ENCODE data around the gene SV2C. TPM values are rescaled to one million over a fixed set of nuclear protein-coding genes. Genes with fewer than 3 reads are reported as not detected.

Gene SV2C
- total RNA-seq, 1 donor from 2014 or later, result 0.32 TPM

GRCh38 chr5:76196886-76197489, 113.8 kb downstream of the SV2C start:
- ATAC-seq, result no peak
- TF ChIP-seq CTCF (IDR thresholded peaks at IDR 0.05), result no peak
- no peak for DNase-seq

DNA sequence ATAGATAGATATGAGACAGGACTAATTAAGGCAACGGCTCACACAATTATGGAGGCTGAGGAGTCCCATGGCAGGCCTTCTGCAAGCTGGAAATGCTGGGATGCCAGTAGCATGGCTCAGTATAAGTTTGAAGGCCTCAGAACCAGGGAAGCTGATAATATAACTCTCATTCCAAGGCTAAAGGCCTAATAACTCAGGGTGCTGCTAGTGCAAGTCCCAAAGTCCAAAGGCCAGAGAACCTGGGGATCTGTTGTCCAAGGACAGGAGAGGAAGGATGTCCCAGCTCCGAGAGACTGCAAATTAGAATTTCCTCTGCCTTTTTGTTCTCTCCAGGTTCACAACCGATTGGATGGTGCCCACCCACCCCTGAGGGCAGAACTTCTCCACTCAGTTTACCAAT, 114.5 kb downstream of the SV2C start:
- Histone ChIP-seq H3K4me3 (no peak overlapping the region), H3K27ac (no peak overlapping the region), H3K4me1 (peaks cover 6% of the 10 kb centered on the region), H3K36me3 (no peaks in the 10 kb centered on the region), H3K27me3 (ENCODE audit: low read depth) (no peaks in the 10 kb centered on the region), H3K9me3 (no peaks in the 10 kb centered on the region)
- no peak for TF ChIP-seq CTCF (IDR thresholded peaks at IDR 0.05)
- ATAC-seq (no peak), DNase-seq (no peak)
- intact Hi-C loops (cut with DNase I), result no loop called here

More at GRCh38 chr5:76196886-76197489, 113.8 kb downstream of the SV2C start:
- intact Hi-C loops (cut with DNase I), result no loop called here
- Histone ChIP-seq H3K4me1 (peaks cover 6% of the 10 kb centered on the region), H3K27ac (no peak overlapping the region), H3K36me3 (no peaks in the 10 kb centered on the region), H3K27me3 (ENCODE audit: low read depth) (no peaks in the 10 kb centered on the region), H3K9me3 (no peaks in the 10 kb centered on the region), H3K4me3 (no peak overlapping the region)

DNA sequence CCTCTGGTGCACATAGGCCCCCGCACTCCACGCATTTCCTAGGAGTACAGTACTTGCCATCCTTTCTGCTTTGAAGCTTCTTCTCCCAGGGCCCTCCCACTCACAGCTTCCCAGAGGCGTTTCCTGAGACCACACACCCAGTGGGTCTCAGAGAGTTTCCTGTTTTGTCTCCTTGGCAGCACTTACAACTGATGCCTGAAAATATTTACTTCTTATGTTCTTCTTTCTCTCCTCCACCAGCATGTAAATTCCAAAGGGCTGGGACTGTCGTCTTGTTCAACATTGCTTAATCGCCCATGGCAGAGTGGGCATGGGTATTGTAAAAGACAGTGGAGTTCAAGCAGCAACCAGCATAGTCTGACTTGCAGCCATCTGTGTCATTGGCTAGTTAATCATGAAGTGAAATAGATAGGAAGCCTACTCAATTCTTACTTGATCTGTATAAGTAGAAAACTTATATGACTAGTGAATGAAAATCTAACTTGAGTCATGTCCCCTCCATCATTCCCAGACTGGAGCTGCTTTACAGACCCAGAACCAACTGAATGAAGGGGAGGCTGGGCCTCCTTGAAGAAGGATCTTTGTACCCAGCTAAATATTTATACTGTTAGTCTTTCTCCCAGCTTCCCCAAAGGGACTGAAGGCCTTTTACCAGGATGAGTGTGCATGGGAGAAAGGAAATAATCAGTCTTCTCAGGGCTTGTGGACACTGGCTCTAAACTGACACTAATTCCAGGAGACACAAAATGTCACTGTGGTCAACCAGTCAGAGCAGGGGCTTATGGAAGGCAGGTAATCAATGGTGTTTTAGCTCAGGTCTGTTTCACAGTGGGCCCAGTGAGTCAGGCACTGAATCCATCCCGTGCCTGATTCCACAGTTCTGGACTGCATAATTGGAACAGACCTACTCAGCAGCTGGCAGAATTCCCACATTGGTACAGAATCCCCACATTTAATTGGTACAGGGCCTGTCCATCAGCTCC, 116.4 kb downstream of the SV2C start:
- no peak for DNase-seq
- Histone ChIP-seq H3K9me3 (no peaks in the 10 kb centered on the region), H3K27me3 (ENCODE audit: low read depth) (no peaks in the 10 kb centered on the region), H3K27ac (no peak overlapping the region), H3K4me3 (no peak overlapping the region), H3K36me3 (no peaks in the 10 kb centered on the region), H3K4me1 (peaks cover 6% of the 10 kb centered on the region)
- no peak for TF ChIP-seq CTCF (IDR thresholded peaks at IDR 0.05)
- intact Hi-C loops (cut with DNase I), result no loop called here
- ATAC-seq, result peak in 1 of 2 donors; percentile 29

GRCh38 chr5:76202182-76202581, 119.0 kb downstream of the SV2C start:
- no peak for ATAC-seq
- intact Hi-C loops (cut with DNase I), result no loop called here
- no peak for TF ChIP-seq CTCF (IDR thresholded peaks at IDR 0.05)
- Histone ChIP-seq H3K4me3 (no peak overlapping the region), H3K36me3 (no peaks in the 10 kb centered on the region), H3K4me1 (peaks cover 6% of the 10 kb centered on the region), H3K27me3 (ENCODE audit: low read depth) (no peaks in the 10 kb centered on the region), H3K9me3 (no peaks in the 10 kb centered on the region), H3K27ac (no peak overlapping the region)
- DNase-seq, result no peak

GRCh38 chr5:76204191-76204590, 121.0 kb downstream of the SV2C start:
- ATAC-seq, result no peak
- intact Hi-C loops (cut with DNase I), result no loop called here
- Histone ChIP-seq H3K27me3 (ENCODE audit: low read depth) (no peaks in the 10 kb centered on the region), H3K36me3 (no peaks in the 10 kb centered on the region), H3K4me1 (peaks cover 4% of the 10 kb centered on the region), H3K9me3 (peaks cover 3% of the 10 kb centered on the region), H3K27ac (no peak overlapping the region), H3K4me3 (no peak overlapping the region)
- no peak for DNase-seq
- TF ChIP-seq CTCF (IDR thresholded peaks at IDR 0.05), result no peak
